Measurements from ENCODE around the gene NPFFR2. TPM values are rescaled to one million over a fixed set of nuclear protein-coding genes. Genes with fewer than 3 reads are reported as not detected.
"Not testable (repeated sequence)": the region's sequence is repeated elsewhere in the genome, so short reads cannot be mapped to it uniquely, and the experiment has no call there.

Gene NPFFR2
- not detected for polyA plus RNA-seq (2013, experiment 1 of 2; ENCODE audit: insufficient read length)
- polyA plus RNA-seq (2013, experiment 2 of 2; ENCODE audit: insufficient read length) = not detected

GRCh38 chr4:72031868-72032608 is at the start of gene NPFFR2:
NPFFR2 (plus strand) TSS chr4:72032000; CDS start chr4:72128592, 96,592 bp downstream.
- peak; percentile 3 for DNase-seq

- DNase-seq = no peak
Observed at GRCh38 chr4:71992571-71993312, 39.1 kb upstream of the NPFFR2 start.

- DNase-seq = no peak
Observed at GRCh38 chr4:71994559-71994958, 37.2 kb upstream of the NPFFR2 start.

- no peak for DNase-seq
Observed at GRCh38 chr4:71995297-71995696, 36.5 kb upstream of the NPFFR2 start.

- DNase-seq = peak; percentile 12
Observed at GRCh38 chr4:72006586-72006985, 25.2 kb upstream of the NPFFR2 start.

- DNase-seq = no peak
Observed at GRCh38 chr4:72011906-72012305, 19.9 kb upstream of the NPFFR2 start.

GRCh38 chr4:72016011-72016410 is 15.8 kb upstream of the NPFFR2 start:
- DNase-seq = no peak

- no peak for DNase-seq
Observed at GRCh38 chr4:72019688-72020087, 12.1 kb upstream of the NPFFR2 start.

- DNase-seq = no peak
Observed at GRCh38 chr4:72022553-72022952, 9.2 kb upstream of the NPFFR2 start.

GRCh38 chr4:72055566-72055965 is 23.8 kb downstream of the NPFFR2 start:
- DNase-seq = no peak

- DNase-seq = no peak
Observed at GRCh38 chr4:72063726-72064125, 31.9 kb downstream of the NPFFR2 start.

- no peak for DNase-seq
Observed at GRCh38 chr4:72067051-72067450, 35.3 kb downstream of the NPFFR2 start.

GRCh38 chr4:72073816-72074215 is 42.0 kb downstream of the NPFFR2 start:
- DNase-seq = no peak

GRCh38 chr4:72076562-72076961 is 44.8 kb downstream of the NPFFR2 start:
- no peak for DNase-seq

GRCh38 chr4:72077346-72077745 is 45.5 kb downstream of the NPFFR2 start:
- DNase-seq = no peak

- no peak for DNase-seq
Observed at GRCh38 chr4:72084587-72085011, 52.8 kb downstream of the NPFFR2 start.

GRCh38 chr4:72090606-72091005 is 58.8 kb downstream of the NPFFR2 start:
- not testable (repeated sequence) for DNase-seq

- no peak for DNase-seq
Observed at GRCh38 chr4:72094059-72094797, 62.4 kb downstream of the NPFFR2 start.

- no peak for DNase-seq
Observed at GRCh38 chr4:72107456-72107855, 75.7 kb downstream of the NPFFR2 start.

- no peak for DNase-seq
Observed at GRCh38 chr4:72109364-72109763, 77.6 kb downstream of the NPFFR2 start.

GRCh38 chr4:72109959-72110497 is 78.2 kb downstream of the NPFFR2 start:
- no peak for DNase-seq

GRCh38 chr4:72110886-72111285 is 79.1 kb downstream of the NPFFR2 start:
- DNase-seq = no peak

GRCh38 chr4:72111863-72112262 is 80.1 kb downstream of the NPFFR2 start:
- DNase-seq = no peak

All from fibroblast of skin of scalp (primary cell).